HepG2 (cell line): Measurements from ENCODE around the gene EPM2AIP1. TPM values are rescaled to one million over a fixed set of nuclear protein-coding genes. Genes with fewer than 3 reads are reported as not detected.

Source experiments
- ARID2 ChIP-seq: sonication (generic); formaldehyde crosslinking; IDR thresholded peaks from 2 replicates; pipeline ENCODE4 v1.8.1; 2022; ENCODE audit warnings: mild to moderate bottlenecking, missing genetic modification reagents, borderline replicate concordance
- E2F2 ChIP-seq: sonication (generic); formaldehyde crosslinking; IDR thresholded peaks from 2 replicates; pipeline ENCODE4 v1.4.0; 2020; ENCODE audit warnings: missing genetic modification reagents, borderline replicate concordance
- ELF3 ChIP-seq: IDR thresholded peaks from 2 replicates; pipeline ENCODE4 v1.6.1; 2016; ENCODE audit warnings: missing genetic modification reagents, missing compliant biosample characterization
- EP300 ChIP-seq, 3 experiments: sonication (generic) in 1 of 3; formaldehyde crosslinking in 1 of 3; IDR thresholded peaks; 2 replicates each; pipeline versions ENCODE4 v1.5.1 to v1.6.1; 2011 to 2020; ENCODE audit warnings: low read depth in 2 of 3, low read length in 2 of 3, borderline replicate concordance in 1 of 3, improper control_type of control experiment in 1 of 3, mild to moderate bottlenecking in 1 of 3, missing genetic modification reagents in 1 of 3, moderate library complexity in 1 of 3
- ETV6 ChIP-seq: sonication (generic); formaldehyde crosslinking; conservative IDR thresholded peaks from 2 replicates; pipeline ENCODE4 v1.4.0; 2020; ENCODE audit warnings: missing genetic modification reagents
- GATA4 ChIP-seq: sonication (generic); IDR thresholded peaks from 2 replicates; pipeline ENCODE4 v1.6.1; 2016; ENCODE audit warnings: antibody characterized with exemption, low read depth, borderline replicate concordance
- HNF4G ChIP-seq, 2 experiments: sonication (generic) in 1 of 2; formaldehyde crosslinking in 1 of 2; IDR thresholded peaks; 2 replicates each; pipeline versions ENCODE4 v1.4.0 to v1.6.1; 2011 to 2020; ENCODE audit warnings: borderline replicate concordance in 2 of 2, low read depth in 2 of 2, mild to moderate bottlenecking in 2 of 2, low read length in 1 of 2, missing genetic modification reagents in 1 of 2, moderate library complexity in 1 of 2
- JUN ChIP-seq: sonication (generic); formaldehyde crosslinking; IDR thresholded peaks from 2 replicates; pipeline ENCODE4 v1.4.0; 2020; ENCODE audit warnings: mild to moderate bottlenecking, missing genetic modification reagents
- NBN ChIP-seq: fragments of 450-650 bp; conservative IDR thresholded peaks from 2 replicates; pipeline ENCODE4 v1.6.1; 2017
- SP2 ChIP-seq: sonication (generic); formaldehyde crosslinking; IDR thresholded peaks from 2 replicates; pipeline ENCODE4 v1.5.1; 2020; ENCODE audit warnings: mild to moderate bottlenecking, missing genetic modification reagents
- ZHX2 ChIP-seq, 2 experiments: sonication (generic) in 1 of 2; formaldehyde crosslinking in 1 of 2; IDR thresholded peaks; 2 replicates each; pipeline versions ENCODE4 v1.6.1 to v1.9.0; 2014 to 2022; ENCODE audit warnings: antibody characterized with exemption in 1 of 2, borderline replicate concordance in 1 of 2, inconsistent platforms in 1 of 2, low read depth in 1 of 2, missing genetic modification reagents in 1 of 2
- ZNF326 ChIP-seq: sonication (generic); formaldehyde crosslinking; IDR thresholded peaks from 2 replicates; pipeline ENCODE4 v1.4.0; 2020; ENCODE audit warnings: missing genetic modification reagents, borderline replicate concordance
- ZNF343 ChIP-seq: sonication (generic); formaldehyde crosslinking; IDR thresholded peaks from 2 replicates; pipeline ENCODE4 v1.4.0; 2020; ENCODE audit warnings: mild to moderate bottlenecking, missing genetic modification reagents
- ZNF510 ChIP-seq: sonication (generic); formaldehyde crosslinking; IDR thresholded peaks from 2 replicates; pipeline ENCODE4 v1.4.0; 2020; ENCODE audit warnings: low read depth, mild to moderate bottlenecking, missing genetic modification reagents
- ZNF749 ChIP-seq: sonication (generic); formaldehyde crosslinking; IDR thresholded peaks from 2 replicates; pipeline ENCODE4 v1.8.0; 2022; ENCODE audit warnings: mild to moderate bottlenecking, missing genetic modification reagents, moderate library complexity, borderline replicate concordance
- polyA plus RNA-seq, 8 experiments: library from polyadenylated mRNA; depleted of rRNA in 3 of 8; stranded (reverse) in 7 of 8; unstranded in 1 of 8; fragments of >200 nt; fragmentation: Illumina TruSeq in 4 of 8; extraction: Trizol in 4 of 8; gene quantifications; 2 replicates each; pipeline versions ENCODE4 v1.2.1 to v1.2.3, GENCODE V29; 2011 to 2016; ENCODE audit warnings: low read depth in 4 of 8, missing spikeins in 1 of 8, mixed read lengths in 1 of 8; ENCODE audit not compliant: insufficient read depth in 1 of 8
- total RNA-seq, 5 experiments: library from RNA; depleted of rRNA; stranded (reverse); fragments of >200 nt; fragmentation: Illumina TruSeq; extraction: Trizol; gene quantifications; 2 replicates each; pipeline ENCODE4 v1.2.3, GENCODE V29; 2016; ENCODE audit warnings: low read depth in 1 of 5
- TF ChIP-seq, protein P1 (sequence below): sonication (generic); formaldehyde crosslinking; IDR thresholded peaks from 2 replicates; pipeline ENCODE4 v1.4.0; 2020; ENCODE audit warnings: mild to moderate bottlenecking, missing genetic modification reagents

Gene EPM2AIP1
- total and polyA plus RNA-seq, 2 of the 13 experiments (the other 11 are each of a cell fraction or from before 2014, with no cell fraction given), result 10.7 to 23.0 TPM

- peak; percentile 89 for TF ChIP-seq ZHX2 (IDR thresholded peaks at IDR 0.05; ENCODE audit: low read depth)
- no peak for TF ChIP-seq ZHX2 (CRISPR knock-in tag; IDR thresholded peaks at IDR 0.05; ENCODE audit: borderline replicate concordance)
- TF ChIP-seq, protein P1, sequence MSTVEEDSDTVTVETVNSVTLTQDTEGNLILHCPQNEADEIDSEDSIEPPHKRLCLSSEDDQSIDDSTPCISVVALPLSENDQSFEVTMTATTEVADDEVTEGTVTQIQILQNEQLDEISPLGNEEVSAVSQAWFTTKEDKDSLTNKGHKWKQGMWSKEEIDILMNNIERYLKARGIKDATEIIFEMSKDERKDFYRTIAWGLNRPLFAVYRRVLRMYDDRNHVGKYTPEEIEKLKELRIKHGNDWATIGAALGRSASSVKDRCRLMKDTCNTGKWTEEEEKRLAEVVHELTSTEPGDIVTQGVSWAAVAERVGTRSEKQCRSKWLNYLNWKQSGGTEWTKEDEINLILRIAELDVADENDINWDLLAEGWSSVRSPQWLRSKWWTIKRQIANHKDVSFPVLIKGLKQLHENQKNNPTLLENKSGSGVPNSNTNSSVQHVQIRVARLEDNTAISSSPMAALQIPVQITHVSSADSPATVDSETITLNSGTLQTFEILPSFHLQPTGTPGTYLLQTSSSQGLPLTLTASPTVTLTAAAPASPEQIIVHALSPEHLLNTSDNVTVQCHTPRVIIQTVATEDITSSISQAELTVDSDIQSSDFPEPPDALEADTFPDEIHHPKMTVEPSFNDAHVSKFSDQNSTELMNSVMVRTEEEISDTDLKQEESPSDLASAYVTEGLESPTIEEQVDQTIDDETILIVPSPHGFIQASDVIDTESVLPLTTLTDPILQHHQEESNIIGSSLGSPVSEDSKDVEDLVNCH (CRISPR knock-in tag), result 0 out of 2 replicates have a peak, but pooled peaks have one; percentile 52
- TF ChIP-seq ETV6 (CRISPR knock-in tag), result no peak
- no peak for TF ChIP-seq ZNF343 (CRISPR knock-in tag)
- TF ChIP-seq NBN, result no peak
- no peak for TF ChIP-seq JUN (CRISPR knock-in tag)
- no peak for TF ChIP-seq ELF3 (CRISPR knock-in tag)
- TF ChIP-seq SP2 (CRISPR knock-in tag), result peak; percentile 97
- TF ChIP-seq GATA4, result no peak
- no peak for TF ChIP-seq EP300 (IDR thresholded peaks at IDR 0.05; ENCODE audit: low read depth in 2 of 2, low read length in 2 of 2)
- TF ChIP-seq EP300 (CRISPR knock-in tag; IDR thresholded peaks at IDR 0.05; ENCODE audit: borderline replicate concordance), result no peak
- TF ChIP-seq ZNF326 (CRISPR knock-in tag), result no peak
- TF ChIP-seq ZNF749, result peak; percentile 66; the same call in 1 of the 2 replicates
- no peak; the same call in 1 of the 2 replicates for TF ChIP-seq ARID2
- no peak for TF ChIP-seq HNF4G (IDR thresholded peaks at IDR 0.05; ENCODE audit: borderline replicate concordance, low read depth, low read length)
- TF ChIP-seq HNF4G (CRISPR knock-in tag; IDR thresholded peaks at IDR 0.05; ENCODE audit: borderline replicate concordance, low read depth), result 0 out of 2 replicates have a peak, but pooled peaks have one; percentile 17
- TF ChIP-seq E2F2 (CRISPR knock-in tag), result peak; percentile 73; the same call in 1 of the 2 replicates
- TF ChIP-seq ZNF510, result 0 out of 2 replicates have a peak, but pooled peaks have one; percentile 27
These were observed 674 bp upstream of the EPM2AIP1 start, which contains the start of gene MLH1 (continued) for GRCh38 chr3:36993326-36994283.
